IMR-90 (cell line): ENCODE data around the gene FFAR3. TPM values are rescaled to one million over a fixed set of nuclear protein-coding genes. Genes with fewer than 3 reads are reported as not detected.

ENCODE experiments used
- ATAC-seq: fragments of 200-7000 bp; cut with Tn5 transposase; 2 replicates; pipeline ENCODE4 v1.9.1; 2020; ENCODE audit warnings: low read depth, mild to moderate bottlenecking, moderate library complexity
- BruUV-seq: library from RNA; stranded (reverse); fragments of 400-500 nt; replicated peaks from 2 replicates; lab custom pipeline; 2021; lab: Mats Ljungman, UMichigan
- CTCF ChIA-PET: fragments of 300-600 bp; formaldehyde crosslinking; extraction: SDS; loops from one replicate; lab custom pipeline; 2021; ENCODE audit warnings: antibody characterized with exemption; lab: Yijun Ruan, JAX
- POLR2A ChIA-PET: fragments of 300-600 bp; sonication (Branson Sonifier 250); formaldehyde crosslinking; loops from one replicate; lab custom pipeline; 2022; ENCODE audit warnings: antibody characterized with exemption; ENCODE audit not compliant: unreplicated experiment; lab: Charles Lee
- DNase-seq: peaks from one replicate; pipeline ENCODE4 v3.0.0; 2013
- H2AFZ ChIP-seq: replicated peaks from 2 replicates; pipeline ENCODE3; 2013; ENCODE audit warnings: low read length, mild to moderate bottlenecking; ENCODE audit not compliant: poor library complexity
- H2AK5ac ChIP-seq: 2 replicates; pipeline ENCODE4 v1.6.1; 2013; ENCODE audit warnings: low read depth, low read length, inconsistent platforms
- H2AK9ac ChIP-seq: replicated peaks from 2 replicates; pipeline ENCODE3; 2013; ENCODE audit warnings: mild to moderate bottlenecking, low read depth, low read length, moderate library complexity; ENCODE audit not compliant: poor library complexity
- H2BK120ac ChIP-seq: 2 replicates; pipeline ENCODE4 v1.6.1; 2013; ENCODE audit warnings: low read depth, low read length, inconsistent platforms
- H2BK15ac ChIP-seq: 3 replicates; pipeline ENCODE4 v1.6.1; 2013; ENCODE audit warnings: low read depth, low read length, inconsistent platforms
- H2BK20ac ChIP-seq: 2 replicates; pipeline ENCODE4 v1.6.1; 2013; ENCODE audit warnings: low read depth, mild to moderate bottlenecking, inconsistent platforms, low read length, moderate library complexity
- H2BK5ac ChIP-seq: 2 replicates; pipeline ENCODE4 v1.6.1; 2013; ENCODE audit warnings: mild to moderate bottlenecking, low read depth, low read length, inconsistent platforms; ENCODE audit not compliant: poor library complexity, severe bottlenecking
- H3K14ac ChIP-seq: replicated peaks from 2 replicates; pipeline ENCODE4 v1.6.1; 2013; ENCODE audit warnings: low read depth, low read length, inconsistent platforms
- H3K18ac ChIP-seq: 2 replicates; pipeline ENCODE4 v1.6.1; 2013; ENCODE audit warnings: low read depth, low read length, control low read depth
- H3K23ac ChIP-seq: 2 replicates; pipeline ENCODE4 v1.6.1; 2013; ENCODE audit warnings: low read depth, low read length, inconsistent platforms
- H3K27ac ChIP-seq: 2 replicates; pipeline ENCODE4 v1.5.1; 2013; ENCODE audit warnings: mild to moderate bottlenecking, control low read depth, low read length; ENCODE audit not compliant: insufficient read depth
- H3K27me3 ChIP-seq: 2 replicates; pipeline ENCODE4 v1.6.1; 2013; ENCODE audit warnings: low read length; ENCODE audit not compliant: control insufficient read depth, insufficient read depth
- H3K36me3 ChIP-seq: 2 replicates; pipeline ENCODE4 v1.6.1; 2013; ENCODE audit warnings: low read length, mixed read lengths; ENCODE audit not compliant: control insufficient read depth, insufficient read depth
- H3K4ac ChIP-seq: 2 replicates; pipeline ENCODE4 v1.6.1; 2013; ENCODE audit warnings: low read depth, low read length, inconsistent platforms
- H3K4me1 ChIP-seq: 2 replicates; pipeline ENCODE4 v1.6.1; 2013; ENCODE audit warnings: low read length, mixed read lengths; ENCODE audit not compliant: control insufficient read depth, insufficient read depth
- H3K4me2 ChIP-seq: 2 replicates; pipeline ENCODE4 v1.6.1; 2013; ENCODE audit warnings: low read depth, mild to moderate bottlenecking, control low read depth, low read length, moderate library complexity
- H3K4me3 ChIP-seq: 2 replicates; pipeline ENCODE4 v1.5.1; 2013; ENCODE audit warnings: low read depth, mild to moderate bottlenecking, control low read depth, low read length, moderate library complexity; ENCODE audit not compliant: insufficient read depth
- H3K56ac ChIP-seq: 2 replicates; pipeline ENCODE4 v1.6.1; 2013; ENCODE audit warnings: low read length, inconsistent platforms; ENCODE audit not compliant: insufficient read depth; ENCODE audit errors: extremely low read depth
- H3K79me1 ChIP-seq, 2 experiments: 2 replicates each; pipeline ENCODE4 v1.6.1; 2013; ENCODE audit warnings: low read length in 2 of 2, inconsistent platforms in 1 of 2, low read depth in 1 of 2
- H3K9ac ChIP-seq: 2 replicates; pipeline ENCODE4 v1.6.1; 2013; ENCODE audit warnings: low read depth, low read length, control low read depth
- H3K9me1 ChIP-seq: 2 replicates; pipeline ENCODE4 v1.6.1; 2013; ENCODE audit warnings: low read length, inconsistent platforms; ENCODE audit not compliant: insufficient read depth
- H3K9me3 ChIP-seq: 2 replicates; pipeline ENCODE4 v1.6.1; 2013; ENCODE audit warnings: low read length; ENCODE audit not compliant: control insufficient read depth, insufficient read depth
- H4K20me1 ChIP-seq: 2 replicates; pipeline ENCODE4 v1.6.1; 2013; ENCODE audit warnings: low read length, inconsistent platforms; ENCODE audit not compliant: insufficient read depth
- H4K5ac ChIP-seq: 2 replicates; pipeline ENCODE4 v1.6.1; 2013; ENCODE audit warnings: mild to moderate bottlenecking, low read depth, low read length, control low read depth
- H4K8ac ChIP-seq, 2 experiments: 2 replicates each; pipeline ENCODE4 v1.6.1; 2013; ENCODE audit warnings: low read depth in 2 of 2, low read length in 2 of 2, control low read depth in 1 of 2, inconsistent platforms in 1 of 2
- H4K91ac ChIP-seq: 2 replicates; pipeline ENCODE4 v1.6.1; 2013; ENCODE audit warnings: low read depth, low read length, inconsistent platforms; ENCODE audit not compliant: insufficient read depth
- CHD1 ChIP-seq: IDR thresholded peaks from 2 replicates; pipeline ENCODE4 v1.6.1; 2012; ENCODE audit warnings: low read depth, low read length, improper control_type of control experiment
- ELK1 ChIP-seq: fragments of 150-350 bp; IDR thresholded peaks from 2 replicates; pipeline ENCODE4 v1.6.1; 2016; ENCODE audit warnings: low read depth, mild to moderate bottlenecking, low read length, moderate library complexity, borderline replicate concordance
- RCOR1 ChIP-seq: IDR thresholded peaks from 2 replicates; pipeline ENCODE4 v1.6.1; 2012; ENCODE audit warnings: mild to moderate bottlenecking, low read length, improper control_type of control experiment; ENCODE audit not compliant: insufficient replicate concordance
- WGBS, 2 experiments: methylation state at CpG; one replicate each; pipeline versions ENCODE4 v1.1.5 to v1.1.7; 2013; ENCODE audit warnings: missing lambda C conversion rate in 2 of 2; ENCODE audit not compliant: insufficient read length in 1 of 2; ENCODE audit errors: extremely low coverage in 2 of 2; 5-methylcytosine and 5-hydroxymethylcytosine counted together
- dilution Hi-C: fragments of 300-500 bp; cut with HindIII; formaldehyde crosslinking; loops from one replicate; pipeline ENCODE4 v1.14.3; 2018; ENCODE audit warnings: low sequenced_read_pairs; ENCODE audit not compliant: unreplicated experiment
- in situ Hi-C: fragments of 300-500 bp; cut with MboI; formaldehyde crosslinking; loops from 3 replicates; pipeline ENCODE4 v1.14.3; 2019; ENCODE audit warnings: low sequenced_read_pairs, inconsistent platforms, mixed read lengths
- intact Hi-C: fragments of 100-400 bp; cut with micrococcal nuclease; formaldehyde crosslinking; loops from 2 replicates; pipeline ENCODE4 v1.10.0; 2022
- microRNA-seq, 2 experiments: library from miRNA; stranded (forward) in 1 of 2; unstranded in 1 of 2; fragments of 10-50 nt in 1 of 2; fragments of <30 nt in 1 of 2; gene quantifications in 1 of 2; microRNA quantifications in 1 of 2; one replicate each; pipeline versions ENCODE3 to v1.1.0; 2013 to 2020; ENCODE audit not compliant: insufficient read depth in 1 of 2, insufficient read length in 1 of 2, unreplicated experiment in 1 of 2
- polyA plus RNA-seq, 3 experiments: library from polyadenylated mRNA; depleted of rRNA; stranded (reverse); fragments of >200 nt; gene quantifications; 2 replicates each; pipeline ENCODE4 v1.2.3, GENCODE V29; 2012; ENCODE audit warnings: low replicate concordance in 1 of 3
- total RNA-seq: library from RNA; depleted of rRNA; stranded (reverse); fragments of >200 nt; gene quantifications from 2 replicates; pipeline ENCODE4 v1.2.3, GENCODE V29; 2012; rRNA removed

FFAR3 gene
- total and polyA plus RNA-seq, 2 of the 4 experiments (the other 2 are of a cell fraction) = not detected

GRCh38 chr19:35409191-35409590 lies 50.9 kb downstream of the FFAR3 start:
- Histone ChIP-seq H3K18ac (no peak overlapping the region), H3K27ac (no peak overlapping the region), H3K4me1 (no peaks in the 10 kb centered on the region), H3K9me3 (no peaks in the 10 kb centered on the region), H2AK5ac (no peak overlapping the region), H3K4ac (no peak overlapping the region), H3K9ac (no peak overlapping the region), H3K56ac (no peak overlapping the region), H4K8ac (no peak overlapping the region), H2BK5ac (no peak overlapping the region), H3K36me3 (no peaks in the 10 kb centered on the region), H3K9me1 (no peaks in the 10 kb centered on the region), H2BK20ac (no peak overlapping the region), H2BK120ac (no peak overlapping the region), H2BK15ac (no peak overlapping the region), H4K91ac (no peak overlapping the region), H3K4me2 (no peak overlapping the region), H4K20me1 (no peaks in the 10 kb centered on the region), H3K79me1 (no peaks in the 10 kb centered on the region), H2AK9ac (no peak overlapping the region), H3K4me3 (no peak overlapping the region), H3K27me3 (peaks cover 2% of the 10 kb centered on the region; the same call in 1 of the 2 replicates), H3K23ac (no peak overlapping the region), H3K14ac (no peak overlapping the region), H4K5ac (no peak overlapping the region), H2AFZ (no peak overlapping the region)
- in situ Hi-C loops (no loop called here), dilution Hi-C loops (no loop called here), intact Hi-C loops (no loop called here)
- TF ChIP-seq ELK1 = no peak
- TF ChIP-seq RCOR1 = no peak
- TF ChIP-seq CHD1 = no peak
- POLR2A ChIA-PET = no interaction called here
- CTCF ChIA-PET = no interaction called here
- ATAC-seq (no peak), DNase-seq (no peak)
- no TSS peak for BruUV-seq
- WGBS, 2 experiments = 58% methylated on average over 2 of the region's 5 CpGs; no CpG with 5 or more reads in 1 of the 2 experiments

Small RNAs within 50 kb of the gene (microRNA-seq; reads per million reads assigned to microRNA genes)
- not detected for gene MIR5196 (ENCODE audit: unreplicated experiment)

Other genes starting within 250 kb of the FFAR3 start
- not detected in 2 replicates for gene FXYD3, start 242.6 kb upstream of the FFAR3 start, total RNA-seq
- not detected in 2 replicates for gene FXYD3, start 242.6 kb upstream of the FFAR3 start, polyA plus RNA-seq (2012; rRNA removed)
- not detected in 2 replicates for gene LGI4, start 223.4 kb upstream of the FFAR3 start, total RNA-seq
- 0.06 and 0.10 TPM in 2 replicates for gene LGI4, start 223.4 kb upstream of the FFAR3 start, polyA plus RNA-seq (2012; rRNA removed)
- 0.18 TPM in 1 of 2 replicates, not detected in the other for gene FXYD1, start 219.6 kb upstream of the FFAR3 start, total RNA-seq
- 2.7 and 3.9 TPM in 2 replicates for gene FXYD1, start 219.6 kb upstream of the FFAR3 start, polyA plus RNA-seq (2012; rRNA removed)
- not detected in 2 replicates for gene FXYD7, start 215.2 kb upstream of the FFAR3 start, total RNA-seq
- gene FXYD7, start 215.2 kb upstream of the FFAR3 start, polyA plus RNA-seq (2012; rRNA removed) = 0.31 and 0.39 TPM in 2 replicates
- 45.8 and 53.6 TPM in 2 replicates for gene FXYD5, start 203.7 kb upstream of the FFAR3 start, total RNA-seq
- 245 and 287 TPM in 2 replicates for gene FXYD5, start 203.7 kb upstream of the FFAR3 start, polyA plus RNA-seq (2012; rRNA removed)
- not detected in 2 replicates for gene FAM187B, start 129.7 kb upstream of the FFAR3 start, total RNA-seq
- gene FAM187B, start 129.7 kb upstream of the FFAR3 start, polyA plus RNA-seq (2012; rRNA removed) = not detected in 2 replicates
- gene LSR, start 109.5 kb upstream of the FFAR3 start, total RNA-seq = 0.18 and 0.28 TPM in 2 replicates
- 0.44 and 0.98 TPM in 2 replicates for gene LSR, start 109.5 kb upstream of the FFAR3 start, polyA plus RNA-seq (2012; rRNA removed)
- gene USF2, start 89.5 kb upstream of the FFAR3 start, total RNA-seq = 21.3 and 27.5 TPM in 2 replicates
- gene USF2, start 89.5 kb upstream of the FFAR3 start, polyA plus RNA-seq (2012; rRNA removed) = 65.6 and 82.5 TPM in 2 replicates
- under 0.01 TPM in 2 replicates for gene HAMP, start 75.9 kb upstream of the FFAR3 start, total RNA-seq
- gene HAMP, start 75.9 kb upstream of the FFAR3 start, polyA plus RNA-seq (2012; rRNA removed) = not detected in 2 replicates
- gene MAG, start 66.3 kb upstream of the FFAR3 start, total RNA-seq = not detected in 2 replicates
- gene MAG, start 66.3 kb upstream of the FFAR3 start, polyA plus RNA-seq (2012; rRNA removed) = not detected in 2 replicates
- 0.18 TPM in 1 of 2 replicates, not detected in the other for gene CD22, start 29.3 kb upstream of the FFAR3 start, total RNA-seq
- gene CD22, start 29.3 kb upstream of the FFAR3 start, polyA plus RNA-seq (2012; rRNA removed) = 0.22 TPM in 2 replicates
- gene FFAR1, start 10.6 kb upstream of the FFAR3 start, total RNA-seq = not detected in 2 replicates
- not detected in 2 replicates for gene FFAR1, start 10.6 kb upstream of the FFAR3 start, polyA plus RNA-seq (2012; rRNA removed)
- gene GPR42, start 12.6 kb downstream of the FFAR3 start, total RNA-seq = not detected in 2 replicates
- not detected in 2 replicates for gene GPR42, start 12.6 kb downstream of the FFAR3 start, polyA plus RNA-seq (2012; rRNA removed)
- gene FFAR2, start 89.8 kb downstream of the FFAR3 start, total RNA-seq = not detected in 2 replicates
- gene FFAR2, start 89.8 kb downstream of the FFAR3 start, polyA plus RNA-seq (2012; rRNA removed) = not detected in 2 replicates
- gene KRTDAP, start 132.0 kb downstream of the FFAR3 start, total RNA-seq = not detected in 2 replicates
- not detected in 2 replicates for gene KRTDAP, start 132.0 kb downstream of the FFAR3 start, polyA plus RNA-seq (2012; rRNA removed)
- 0.28 and 0.36 TPM in 2 replicates for gene DMKN, start 155.2 kb downstream of the FFAR3 start, total RNA-seq
- 2.2 and 2.4 TPM in 2 replicates for gene DMKN, start 155.2 kb downstream of the FFAR3 start, polyA plus RNA-seq (2012; rRNA removed)
- 0.56 and 0.72 TPM in 2 replicates for gene SBSN, start 169.9 kb downstream of the FFAR3 start, total RNA-seq
- gene SBSN, start 169.9 kb downstream of the FFAR3 start, polyA plus RNA-seq (2012; rRNA removed) = 6.4 and 6.9 TPM in 2 replicates
- gene GAPDHS, start 175.0 kb downstream of the FFAR3 start, total RNA-seq = not detected in 2 replicates
- gene GAPDHS, start 175.0 kb downstream of the FFAR3 start, polyA plus RNA-seq (2012; rRNA removed) = not detected in 2 replicates
- gene TMEM147, start 187.2 kb downstream of the FFAR3 start, total RNA-seq = 59.2 and 67.6 TPM in 2 replicates
- 108 and 132 TPM in 2 replicates for gene TMEM147, start 187.2 kb downstream of the FFAR3 start, polyA plus RNA-seq (2012; rRNA removed)
- gene ATP4A, start 205.2 kb downstream of the FFAR3 start, total RNA-seq = not detected in 2 replicates
- not detected in 2 replicates for gene ATP4A, start 205.2 kb downstream of the FFAR3 start, polyA plus RNA-seq (2012; rRNA removed)
- not detected in 2 replicates for gene PMIS2, start 227.7 kb downstream of the FFAR3 start, total RNA-seq
- gene PMIS2, start 227.7 kb downstream of the FFAR3 start, polyA plus RNA-seq (2012; rRNA removed) = not detected in 2 replicates